ENCODE data around the gene PCBP3. TPM values are rescaled to one million over a fixed set of nuclear protein-coding genes. Genes with fewer than 3 reads are reported as not detected.

PCBP3 gene
- total and polyA plus RNA-seq, 2 of the 8 experiments (the other 6 are each of a cell fraction or from before 2014, with no cell fraction given) = 3.5 to 6.3 TPM

GRCh38 chr21:45769896-45770295 is 126.4 kb downstream of the PCBP3 start:
- Histone ChIP-seq H3K9ac (replicated peaks in 1 of 4; ENCODE audit: extremely low read depth in 1 of 4, low read depth in 3 of 4, low read length in 3 of 4) (no peak overlapping the region), H3K14ac (ENCODE audit: insufficient read length) (no peak overlapping the region), H3K4me3 (ENCODE audit: extremely low read depth in 1 of 4, insufficient read depth in 2 of 4, low read depth in 3 of 4, low read length in 4 of 4) (no peak overlapping the region), H3K79me2 (ENCODE audit: control insufficient read depth in 1 of 2, insufficient read depth in 2 of 2, low read length in 2 of 2) (no peaks in the 10 kb centered on the region), H3K18ac (ENCODE audit: extremely low read depth, low read length) (no peak overlapping the region), H3K4me1 (replicated peaks in 1 of 4; ENCODE audit: control insufficient read depth in 3 of 4, insufficient read depth in 4 of 4, low read length in 3 of 4) (0 out of 7 replicates have a peak, but pooled peaks cover 0 to 2% (median 0%) of the 10 kb centered on the region in 4 experiments), H3K56ac (replicated peaks; ENCODE audit: insufficient read length, low read depth, low read length) (no peak overlapping the region), H3K36me3 (ENCODE audit: control insufficient read depth in 2 of 4, insufficient read depth in 4 of 4, low read length in 3 of 4) (no peaks in the 10 kb centered on the region), H2BK15ac (ENCODE audit: low read length) (no peak overlapping the region), H3K79me1 (ENCODE audit: low read depth, low read length) (no peaks in the 10 kb centered on the region), H2AK5ac (ENCODE audit: low read depth, low read length) (no peak overlapping the region), H2BK20ac (ENCODE audit: low read length) (no peak overlapping the region), H3K27ac (ENCODE audit: low read depth, low read length) (no peak overlapping the region), H2BK120ac (replicated peaks; ENCODE audit: low read depth, low read length) (no peak overlapping the region), H4K91ac (replicated peaks; ENCODE audit: insufficient read length, low read length) (no peak overlapping the region), H4K8ac (ENCODE audit: extremely low read depth, insufficient read depth, low read length) (no peak overlapping the region; the same call in 1 of the 2 replicates), H3K23me2 (ENCODE audit: low read depth, low read length) (no peaks in the 10 kb centered on the region; the same call in 1 of the 2 replicates), H4K5ac (ENCODE audit: insufficient read length, low read depth, low read length) (no peak overlapping the region), H4K20me1 (replicated peaks in 1 of 2; ENCODE audit: control insufficient read depth in 1 of 2, insufficient read depth in 2 of 2, low read length in 2 of 2) (peaks cover 0 to 2% of the 10 kb centered on the region in 2 experiments), H2BK5ac (ENCODE audit: low read depth, low read length) (no peak overlapping the region), H3K9me3 (ENCODE audit: insufficient read depth in 2 of 2, low read depth in 1 of 2, low read length in 1 of 2) (no peaks in the 10 kb centered on the region), H3K4me2 (ENCODE audit: insufficient read depth in 1 of 2, low read depth in 2 of 2, low read length in 2 of 2) (no peak overlapping the region), H3K23ac (ENCODE audit: insufficient read length) (no peak overlapping the region), H3K27me3 (replicated peaks in 1 of 4; ENCODE audit: control insufficient read depth in 3 of 4, extremely low read depth in 1 of 4, insufficient read depth in 3 of 4, low read length in 3 of 4) (no peaks in the 10 kb centered on the region), H2AFZ (ENCODE audit: low read length) (no peak overlapping the region), H3K4ac (replicated peaks; ENCODE audit: insufficient read length, low read depth, low read length) (no peak overlapping the region), H2BK12ac (ENCODE audit: low read depth, low read length) (no peak overlapping the region)
- ChIA-PET POLR2A (ENCODE audit: partially characterized antibody) (no interaction called here), CTCF (ENCODE audit: partially characterized antibody) (interaction anchor here (1.1 to 1.4 kb wide), 2 partner anchors 29 to 70 kb away, joined by 3 to 4 read pairs; no protein-coding TSS in a partner anchor)
- FAIRE-seq (no peak), DNase-seq (ENCODE audit: low read depth in 1 of 2, low spot score in 2 of 2) (no peak)
- TF ChIP-seq GABPA (IDR thresholded peaks at IDR 0.05; ENCODE audit: borderline replicate concordance, insufficient read depth, low read length) = no peak
- no peak for TF ChIP-seq ATF2 (IDR thresholded peaks at IDR 0.05; ENCODE audit: low read length)
- no peak for TF ChIP-seq YY1 (IDR thresholded peaks at IDR 0.05; ENCODE audit: low read depth, low read length)
- no peak for TF ChIP-seq TBP (IDR thresholded peaks at IDR 0.05; ENCODE audit: low read depth, low read length)
- TF ChIP-seq CBX5 (IDR thresholded peaks at IDR 0.05; ENCODE audit: low read depth, low read length) = no peak
- TF ChIP-seq RFX5 (IDR thresholded peaks at IDR 0.05; ENCODE audit: borderline replicate concordance, low read depth, low read length) = no peak
- TF ChIP-seq POLR2A (IDR thresholded peaks at IDR 0.05; ENCODE audit: control extremely low read depth in 1 of 2, low read depth in 2 of 2, low read length in 2 of 2) = no peak
- TF ChIP-seq BACH1 (IDR thresholded peaks at IDR 0.05; ENCODE audit: low read length) = no peak
- TF ChIP-seq SP4 (IDR thresholded peaks at IDR 0.05; ENCODE audit: low read length) = no peak
- no peak for TF ChIP-seq EGR1 (IDR thresholded peaks at IDR 0.05; ENCODE audit: borderline replicate concordance, low read depth, low read length)
- 93% methylated on average over 16 of the region's 16 CpGs; no CpG with 5 or more reads in 1 of the 2 experiments for WGBS, 2 experiments (ENCODE audit: extremely low coverage in 1 of 2, insufficient coverage in 1 of 2, insufficient read length in 1 of 2, insufficient replicate concordance in 2 of 2, low coverage in 1 of 2, low lambda C conversion rate in 2 of 2, missing lambda C conversion rate in 1 of 2)
